Brain microvascular endothelial cell (primary cell): Measurements from ENCODE around the gene COX19.

ENCODE experiments used
- DNase-seq: peaks from one replicate; pipeline ENCODE4 v3.0.0-alpha.2; 2020
- H3K27ac ChIP-seq: fragments of 250-450 bp; sonication (Bioruptor Pico); 2 replicates; pipeline ENCODE4 v1.5.1; 2020; ENCODE audit warnings: mild to moderate bottlenecking, moderate library complexity
- H3K27me3 ChIP-seq: fragments of 250-450 bp; sonication (Bioruptor Pico); replicated peaks from 2 replicates; pipeline ENCODE4 v1.5.1; 2020; ENCODE audit warnings: mild to moderate bottlenecking
- H3K36me3 ChIP-seq: fragments of 250-450 bp; sonication (Bioruptor Pico); replicated peaks from 2 replicates; pipeline ENCODE4 v1.5.1; 2020; ENCODE audit warnings: mild to moderate bottlenecking
- H3K4me3 ChIP-seq: 2 replicates; pipeline ENCODE4 v1.5.1; 2011; ENCODE audit warnings: low read depth, mild to moderate bottlenecking, control low read depth, low read length, moderate library complexity
- CTCF ChIP-seq: IDR thresholded peaks from 2 replicates; pipeline ENCODE4 v1.5.1; 2011; ENCODE audit warnings: low read depth, mild to moderate bottlenecking, moderate library complexity, low read length, control low read depth, inconsistent platforms; ENCODE audit errors: missing control alignments
- in situ Hi-C: cut with HindIII; loops from 2 replicates; pipeline ENCODE4 v1.10.0; 2017; ENCODE audit warnings: low sequenced_read_pairs, low pct_ligation_motif_present

The COX19 gene

DNA sequence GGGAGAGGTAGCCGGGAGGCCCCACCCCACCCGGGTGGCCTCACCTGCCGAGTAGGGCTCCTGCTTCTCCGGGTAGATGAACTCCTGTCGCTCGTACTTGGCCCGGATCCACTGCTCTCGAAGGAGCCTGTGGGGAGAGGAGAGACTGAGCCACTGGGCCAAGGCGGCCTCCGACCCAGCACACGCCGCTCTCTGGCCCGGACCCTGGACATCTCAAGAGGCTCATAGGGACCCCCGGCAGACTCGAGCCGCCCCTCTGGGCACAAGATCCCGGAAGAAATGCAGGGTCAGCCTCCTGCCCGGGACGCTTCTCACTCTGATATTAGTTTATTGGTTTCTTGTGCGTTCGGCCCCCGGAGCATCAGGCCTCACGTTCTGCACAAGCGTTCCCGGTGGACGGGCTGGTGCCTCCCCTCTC, 55.4 kb downstream of the COX19 start:
- no peaks in the 10 kb centered on the region for H3K36me3 ChIP-seq
- in situ Hi-C loops: no loop called here
- no peaks in the 10 kb centered on the region for H3K27me3 ChIP-seq
- no peak overlapping the region for H3K27ac ChIP-seq
- H3K4me3 ChIP-seq: no peak overlapping the region
- TF ChIP-seq CTCF: no peak
- no peak for DNase-seq

GRCh38 chr7:919114-919442, 56.3 kb downstream of the COX19 start:
- in situ Hi-C loops: no loop called here
- no peak overlapping the region for H3K27ac ChIP-seq

GRCh38 chr7:918441-919113, 56.8 kb downstream of the COX19 start:
- in situ Hi-C loops: no loop called here
- Histone ChIP-seq H3K27ac (no peak overlapping the region), H3K36me3 (no peaks in the 10 kb centered on the region), H3K27me3 (no peaks in the 10 kb centered on the region), H3K4me3 (no peak overlapping the region)
- TF ChIP-seq CTCF: no peak
- DNase-seq: no peak

More at GRCh38 chr7:919114-919442, 56.3 kb downstream of the COX19 start:
- no peak for TF ChIP-seq CTCF
- Histone ChIP-seq H3K36me3 (no peaks in the 10 kb centered on the region), H3K27me3 (no peaks in the 10 kb centered on the region), H3K4me3 (no peak overlapping the region)
- no peak for DNase-seq

- DNase-seq: no peak
- H3K27me3 ChIP-seq: no peaks in the 10 kb centered on the region
- in situ Hi-C loops: no loop called here
- no peak for TF ChIP-seq CTCF
- no peak overlapping the region for H3K27ac ChIP-seq
- no peak overlapping the region for H3K4me3 ChIP-seq
- no peaks in the 10 kb centered on the region for H3K36me3 ChIP-seq
Observed at GRCh38 chr7:918118-918425, 57.3 kb downstream of the COX19 start.

GRCh38 chr7:917255-918117, 57.9 kb downstream of the COX19 start:
- no peak for TF ChIP-seq CTCF
- no peaks in the 10 kb centered on the region for H3K36me3 ChIP-seq
- H3K27me3 ChIP-seq: no peaks in the 10 kb centered on the region
- no peak for DNase-seq
- no peak overlapping the region for H3K27ac ChIP-seq
- in situ Hi-C loops: no loop called here
- H3K4me3 ChIP-seq: no peak overlapping the region
